Measurements from ENCODE around the gene ZNF207. TPM values are rescaled to one million over a fixed set of nuclear protein-coding genes. Genes with fewer than 3 reads are reported as not detected.
"Not testable (repeated sequence)": the region's sequence is repeated elsewhere in the genome, so short reads cannot be mapped to it uniquely, and the experiment has no call there.

Gene ZNF207
- total and polyA plus RNA-seq, 7 experiments from 2014 or later, result 168 to 288 (median 260) TPM

DNA sequence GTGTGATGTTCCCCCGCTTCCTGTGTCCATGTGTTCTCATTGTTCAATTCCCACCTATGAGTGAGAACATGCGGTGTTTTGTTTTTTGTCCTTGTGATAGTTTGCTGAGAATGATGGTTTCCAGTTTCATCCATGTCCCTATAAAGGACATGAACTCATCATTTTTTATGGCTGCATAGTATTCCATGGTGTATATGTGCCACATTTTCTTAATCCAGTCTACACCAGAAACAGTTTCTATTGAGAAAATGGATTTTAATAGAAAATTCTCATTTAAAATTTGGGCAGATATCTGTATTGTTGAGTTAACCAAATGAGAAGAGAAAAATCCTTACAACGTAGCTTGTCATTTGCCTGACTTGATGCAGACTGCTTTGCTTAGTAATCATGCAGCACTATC is 60.1 kb downstream of the ZNF207 start:
- H3K4me1 ChIP-seq (ENCODE audit: control insufficient read depth in 2 of 2, insufficient read depth in 2 of 2, low read length in 2 of 2), result not testable (repeated sequence)

GRCh38 chr17:32426894-32427293 is 76.9 kb downstream of the ZNF207 start:
- no peaks in the 10 kb centered on the region for H3K36me3 ChIP-seq (ENCODE audit: control insufficient read depth in 2 of 3, insufficient read depth in 3 of 3, low read length in 3 of 3)
- intact Hi-C loops (cut with micrococcal nuclease), result no loop called here
- H3K9me3 ChIP-seq (ENCODE audit: control insufficient read depth in 2 of 3, low read length in 3 of 3), result peaks cover 0 to 10% (median 7%) of the 10 kb centered on the region in 3 experiments
- H3K27me3 Mint-ChIP-seq, result peaks cover 0 to 3% (median 0%) of the 10 kb centered on the region in 5 donors
- H3K27ac ChIP-seq (ENCODE audit: low read depth, low read length), result no peak overlapping the region
- H3K4me1 Mint-ChIP-seq, result no peaks in the 10 kb centered on the region
- no peak overlapping the region for H3K4me3 Mint-ChIP-seq
- H3K4me1 ChIP-seq (ENCODE audit: control insufficient read depth in 2 of 2, insufficient read depth in 2 of 2, low read length in 2 of 2), result no peaks in the 10 kb centered on the region
- DNase-seq (no peak), ATAC-seq (no peak)
- no peak overlapping the region for H3K4me3 ChIP-seq (ENCODE audit: low read length)
- CTCF ChIA-PET, result no interaction called here
- POLR2A ChIA-PET, result no interaction called here
- H3K9me3 Mint-ChIP-seq, result peaks cover 0 to 34% (median 12%) of the 10 kb centered on the region in 11 donors
- H3K27ac Mint-ChIP-seq, result no peak overlapping the region
- H3K36me3 Mint-ChIP-seq, result peaks cover 7 to 24% (median 19%) of the 10 kb centered on the region in 5 donors
- no peaks in the 10 kb centered on the region for H3K27me3 ChIP-seq (ENCODE audit: control insufficient read depth in 2 of 2, insufficient read depth in 2 of 2, low read length in 2 of 2)

More for the DNA sequence above, 60.1 kb downstream of the ZNF207 start:
- DNase-seq; ATAC-seq; H3K27ac Mint-ChIP-seq; H3K27me3 ChIP-seq (ENCODE audit: control insufficient read depth in 2 of 2, insufficient read depth in 2 of 2, low read length in 2 of 2); H3K9me3 ChIP-seq (ENCODE audit: control insufficient read depth in 2 of 3, low read length in 3 of 3); H3K27ac ChIP-seq (ENCODE audit: low read depth, low read length); H3K36me3 Mint-ChIP-seq; H3K9me3 Mint-ChIP-seq; CTCF ChIA-PET; H3K36me3 ChIP-seq (ENCODE audit: control insufficient read depth in 2 of 3, insufficient read depth in 3 of 3, low read length in 3 of 3); intact Hi-C loops (cut with micrococcal nuclease); H3K4me1 Mint-ChIP-seq; POLR2A ChIA-PET; H3K4me3 ChIP-seq (ENCODE audit: low read length); H3K27me3 Mint-ChIP-seq; H3K4me3 Mint-ChIP-seq: not testable (repeated sequence)

- Histone ChIP-seq H3K27ac (ENCODE audit: low read depth, low read length) (no peak overlapping the region), H3K4me1 (ENCODE audit: control insufficient read depth in 2 of 2, insufficient read depth in 2 of 2, low read length in 2 of 2) (no peaks in the 10 kb centered on the region), H3K27me3 (ENCODE audit: control insufficient read depth in 2 of 2, insufficient read depth in 2 of 2, low read length in 2 of 2) (no peaks in the 10 kb centered on the region), H3K4me3 (ENCODE audit: low read length) (no peak overlapping the region), H3K9me3 (ENCODE audit: control insufficient read depth in 2 of 3, low read length in 3 of 3) (peaks cover 0 to 10% (median 7%) of the 10 kb centered on the region in 3 experiments), H3K36me3 (ENCODE audit: control insufficient read depth in 2 of 3, insufficient read depth in 3 of 3, low read length in 3 of 3) (no peaks in the 10 kb centered on the region)
- DNase-seq, result no peak
- Mint-ChIP-seq H3K9me3 (peaks cover 0 to 34% (median 12%) of the 10 kb centered on the region in 11 donors), H3K27ac (no peak overlapping the region), H3K36me3 (peaks cover 7 to 23% (median 19%) of the 10 kb centered on the region in 5 donors), H3K4me3 (no peak overlapping the region), H3K4me1 (no peaks in the 10 kb centered on the region), H3K27me3 (no peaks in the 10 kb centered on the region)
- no peak for ATAC-seq
- CTCF ChIA-PET, result no interaction called here
- POLR2A ChIA-PET, result no interaction called here
- intact Hi-C loops (cut with micrococcal nuclease), result no loop called here
Measured at GRCh38 chr17:32429598-32429997, 79.6 kb downstream of the ZNF207 start.

Small RNA genes lying within 50 kb of the gene (microRNA-seq; reads per million reads assigned to microRNA genes)
- gene MIR632 (ENCODE audit: borderline microRNAs expressed), result not detected

Other genes with a start within 250 kb of the ZNF207 start
- gene RHOT1, start 207.7 kb upstream of the ZNF207 start, total RNA-seq, result 10 to 100 TPM; 24.3 to 31.7 (median 29.3) TPM
- 10 to 100 TPM; 28.5 to 29.6 TPM for gene RHOT1, start 207.7 kb upstream of the ZNF207 start, polyA plus RNA-seq
- gene RHBDL3, start 84.3 kb upstream of the ZNF207 start, total RNA-seq, result under 1 TPM in 2 of 5 experiments, not detected in 3; 0.07 to 0.39 TPM
- gene RHBDL3, start 84.3 kb upstream of the ZNF207 start, polyA plus RNA-seq, result not detected
- 10 to 100 TPM; 14.2 to 22.0 (median 17.9) TPM for gene C17orf75, start 8.0 kb upstream of the ZNF207 start, total RNA-seq
- gene C17orf75, start 8.0 kb upstream of the ZNF207 start, polyA plus RNA-seq, result 10 to 100 TPM in 1 of 2 donors, 1 to 10 TPM in 1; 9.6 to 12.6 TPM
- 100 to 1,000 TPM in 1 of 5 experiments, 10 to 100 TPM in 4; 60.1 to 112 (median 67.5) TPM for gene PSMD11, start 94.4 kb downstream of the ZNF207 start, total RNA-seq
- 100 to 1,000 TPM; 102 to 103 TPM for gene PSMD11, start 94.4 kb downstream of the ZNF207 start, polyA plus RNA-seq
- 10 to 100 TPM in 3 of 5 experiments, 1 to 10 TPM in 2; 4.9 to 21.2 (median 12.2) TPM for gene CDK5R1, start 136.8 kb downstream of the ZNF207 start, total RNA-seq
- 1 to 10 TPM; 5.6 to 7.5 TPM for gene CDK5R1, start 136.8 kb downstream of the ZNF207 start, polyA plus RNA-seq